ENCODE results near the gene HOXA3. TPM values are rescaled to one million over a fixed set of nuclear protein-coding genes. Genes with fewer than 3 reads are reported as not detected.

The HOXA3 gene
- polyA plus RNA-seq, 3 donors, result not detected

- Mint-ChIP-seq H3K9me3 (peaks cover 0 to 47% (median 20%) of the 10 kb centered on the region in 7 donors), H3K4me3 (peak overlapping the region; percentile 89 to 95), H3K27ac (peak overlapping the region in 2 of 7 donors; percentile 82 to 92), H3K27me3 (ENCODE audit: low read depth in 3 of 3) (peaks cover 73 to 88% (median 75%) of the 10 kb centered on the region in 3 donors), H3K36me3 (peaks cover 52 to 64% of the 10 kb centered on the region in 2 donors), H3K4me1 (peaks cover 62% of the 10 kb centered on the region)
- no peak overlapping the region for H3K9ac ChIP-seq (ENCODE audit: insufficient read depth, low read length, poor library complexity, severe bottlenecking)
- peaks cover 31% of the 10 kb centered on the region for H3K79me2 ChIP-seq (ENCODE audit: insufficient read depth, low read length)
- WGBS (ENCODE audit: insufficient coverage), result 22% methylated on average over 15 of the region's 35 CpGs
- peak overlapping the region; percentile 92 for H3K4me2 ChIP-seq (replicated peaks; ENCODE audit: extremely low read depth, low read length, poor library complexity, severe bottlenecking)
- H3K9me3 ChIP-seq (replicated peaks in 1 of 2; ENCODE audit: control insufficient read depth in 1 of 2, insufficient read depth in 1 of 2, low read length in 2 of 2), result peaks cover 0 to 18% of the 10 kb centered on the region in 2 donors
- H3K27ac ChIP-seq (ENCODE audit: low read depth in 1 of 2, low read length in 2 of 2), result no peak overlapping the region
- no peak overlapping the region for H2AFZ ChIP-seq (ENCODE audit: insufficient read depth, low read depth, low read length, poor library complexity, severe bottlenecking)
- peak in 1 of 3 donors; percentile 52 for DNase-seq
- H3K27me3 ChIP-seq (ENCODE audit: control insufficient read depth in 2 of 2, insufficient read depth in 2 of 2, low read length in 2 of 2), result peaks cover 53 to 82% of the 10 kb centered on the region in 2 donors
- H3K36me3 ChIP-seq (replicated peaks in 1 of 2; ENCODE audit: control insufficient read depth in 1 of 2, insufficient read depth in 2 of 2, low read length in 2 of 2), result peaks cover 9 to 32% of the 10 kb centered on the region in 2 donors
- H3K4me1 ChIP-seq (ENCODE audit: control insufficient read depth in 1 of 2, insufficient read depth in 2 of 2, low read length in 2 of 2), result peaks cover 51 to 57% of the 10 kb centered on the region in 2 donors
- intact Hi-C loops (cut with micrococcal nuclease), result loop anchor here (2.0 to 10.0 kb wide), 4 partner anchors 37 to 236 kb away; partner anchors contain the start of genes HOXA7 (in 1 of the 2) and SKAP2 (in 1 of the 2)
- no peak for TF ChIP-seq CTCF (IDR thresholded peaks at IDR 0.05)
- H3K4me3 ChIP-seq (replicated peaks in 1 of 3; ENCODE audit: low read depth in 2 of 3, low read length in 3 of 3), result peak overlapping the region in 2 of 3 experiments; percentile 88 to 90
- peaks cover 59% of the 10 kb centered on the region for H4K20me1 ChIP-seq (ENCODE audit: insufficient read depth, low read length)
These were observed 54.5 kb downstream of the HOXA3 start for GRCh38 chr7:27097686-27098577.

GRCh38 chr7:27096768-27097514 lies 55.4 kb downstream of the HOXA3 start:
- H3K27me3 Mint-ChIP-seq (ENCODE audit: low read depth in 3 of 3), result peaks cover 74 to 88% (median 76%) of the 10 kb centered on the region in 3 donors
- H3K79me2 ChIP-seq (ENCODE audit: insufficient read depth, low read length), result peaks cover 31% of the 10 kb centered on the region
- H3K9ac ChIP-seq (ENCODE audit: insufficient read depth, low read length, poor library complexity, severe bottlenecking), result peak overlapping the region; percentile 93
- H3K27ac ChIP-seq (ENCODE audit: low read depth in 1 of 2, low read length in 2 of 2), result peak overlapping the region; percentile 82 to 92
- peaks cover 52 to 61% of the 10 kb centered on the region in 2 donors for H3K36me3 Mint-ChIP-seq
- H3K4me2 ChIP-seq (replicated peaks; ENCODE audit: extremely low read depth, low read length, poor library complexity, severe bottlenecking), result peak overlapping the region; percentile 92
- H3K9me3 Mint-ChIP-seq, result peaks cover 0 to 42% (median 15%) of the 10 kb centered on the region in 7 donors
- WGBS (ENCODE audit: insufficient coverage), result under 1% methylated on average over 16 of the region's 41 CpGs
- H2AFZ ChIP-seq (ENCODE audit: insufficient read depth, low read depth, low read length, poor library complexity, severe bottlenecking), result peak overlapping the region; percentile 92
- peaks cover 9 to 32% of the 10 kb centered on the region in 2 donors for H3K36me3 ChIP-seq (replicated peaks in 1 of 2; ENCODE audit: control insufficient read depth in 1 of 2, insufficient read depth in 2 of 2, low read length in 2 of 2)
- H3K27ac Mint-ChIP-seq, result peak overlapping the region; percentile 82 to 95 (median 93)
- peaks cover 55 to 83% of the 10 kb centered on the region in 2 donors for H3K27me3 ChIP-seq (ENCODE audit: control insufficient read depth in 2 of 2, insufficient read depth in 2 of 2, low read length in 2 of 2)
- peaks cover 0 to 11% of the 10 kb centered on the region in 2 donors for H3K9me3 ChIP-seq (replicated peaks in 1 of 2; ENCODE audit: control insufficient read depth in 1 of 2, insufficient read depth in 1 of 2, low read length in 2 of 2)
- TF ChIP-seq CTCF (IDR thresholded peaks at IDR 0.05), result no peak
- peak overlapping the region; percentile 79 to 90 (median 88) for H3K4me3 ChIP-seq (replicated peaks in 1 of 3; ENCODE audit: low read depth in 2 of 3, low read length in 3 of 3)
- peak; percentile 68 to 78 (median 74) for DNase-seq
- peaks cover 46 to 50% of the 10 kb centered on the region in 2 donors for H3K4me1 ChIP-seq (ENCODE audit: control insufficient read depth in 1 of 2, insufficient read depth in 2 of 2, low read length in 2 of 2)
- peaks cover 58% of the 10 kb centered on the region for H3K4me1 Mint-ChIP-seq
- H4K20me1 ChIP-seq (ENCODE audit: insufficient read depth, low read length), result peaks cover 50% of the 10 kb centered on the region
- intact Hi-C loops (cut with micrococcal nuclease), result loop anchor here (2.0 to 10.0 kb wide), 4 partner anchors 38 to 235 kb away; partner anchors contain the start of genes HOXA7 (in 1 of the 2) and SKAP2 (in 1 of the 2)
- H3K4me3 Mint-ChIP-seq, result peak overlapping the region; percentile 89 to 95

Data from CD14-positive monocyte (primary cell).